GM20431 (cell line): ENCODE results near the gene REN.

ENCODE experiments used
- in situ Hi-C: fragments of 300-500 bp; cut with MseI, MboI; formaldehyde crosslinking; loops from one replicate; pipeline ENCODE4 v1.15.0; 2020; ENCODE audit warnings: low sequenced_read_pairs; ENCODE audit not compliant: unreplicated experiment

The REN gene

GRCh38 chr1:204139952-204140351, 26.2 kb downstream of the REN start:
- in situ Hi-C loops: no loop called here

- in situ Hi-C loops: no loop called here
Observed at GRCh38 chr1:204139088-204139487, 27.0 kb downstream of the REN start.

- in situ Hi-C loops: no loop called here
Observed at GRCh38 chr1:204136814-204137213, 29.3 kb downstream of the REN start.

GRCh38 chr1:204134103-204134502, 32.0 kb downstream of the REN start:
- in situ Hi-C loops: no loop called here

- in situ Hi-C loops: no loop called here
Observed at GRCh38 chr1:204132718-204133117, 33.4 kb downstream of the REN start.

- in situ Hi-C loops: no loop called here
Observed at GRCh38 chr1:204131978-204132377, 34.2 kb downstream of the REN start.

GRCh38 chr1:204130981-204131892, 34.9 kb downstream of the REN start:
- in situ Hi-C loops: no loop called here

- in situ Hi-C loops: no loop called here
Observed at GRCh38 chr1:204130178-204130577, 36.0 kb downstream of the REN start.

GRCh38 chr1:204128964-204129896, 36.9 kb downstream of the REN start:
- in situ Hi-C loops: loop anchor here (10.0 kb wide), 1 partner anchor 264 kb away; the partner anchor contains the start of gene SNRPE

GRCh38 chr1:204128464-204128963, 37.6 kb downstream of the REN start:
- in situ Hi-C loops: loop anchor here (10.0 kb wide), 1 partner anchor 264 kb away; the partner anchor contains the start of gene SNRPE

GRCh38 chr1:204127597-204128242, 38.4 kb downstream of the REN start:
- in situ Hi-C loops: loop anchor here (10.0 kb wide), 1 partner anchor 263 kb away; the partner anchor contains the start of gene SNRPE

- in situ Hi-C loops: loop anchor here (10.0 kb wide), 1 partner anchor 262 kb away; the partner anchor contains the start of gene SNRPE
Observed at GRCh38 chr1:204126956-204127355, 39.2 kb downstream of the REN start.

- in situ Hi-C loops: loop anchor here (10.0 kb wide), 1 partner anchor 262 kb away; the partner anchor contains the start of gene SNRPE
Observed at GRCh38 chr1:204126386-204126785, 39.8 kb downstream of the REN start.

- in situ Hi-C loops: loop anchor here (10.0 kb wide), 1 partner anchor 261 kb away; the partner anchor contains the start of gene SNRPE
Observed at GRCh38 chr1:204125759-204126351, 40.3 kb downstream of the REN start.

GRCh38 chr1:204124639-204125038, 41.5 kb downstream of the REN start:
- in situ Hi-C loops: loop anchor here (10.0 kb wide), 1 partner anchor 260 kb away; the partner anchor contains the start of gene SNRPE

- in situ Hi-C loops: loop anchor here (10.0 kb wide), 1 partner anchor 259 kb away; the partner anchor contains the start of gene SNRPE
Observed at GRCh38 chr1:204123376-204123775, 42.8 kb downstream of the REN start.

- in situ Hi-C loops: loop anchor here (10.0 kb wide), 1 partner anchor 257 kb away; the partner anchor contains the start of gene SNRPE
Observed at GRCh38 chr1:204121840-204122555, 44.1 kb downstream of the REN start.

- in situ Hi-C loops: no loop called here
Observed at GRCh38 chr1:204116539-204116938, 49.6 kb downstream of the REN start.
